ENCODE results near the gene DLX3.
A peak's percentile ranks its signal among the peaks of the same experiment; 100 is the strongest.

The DLX3 gene

DNA sequence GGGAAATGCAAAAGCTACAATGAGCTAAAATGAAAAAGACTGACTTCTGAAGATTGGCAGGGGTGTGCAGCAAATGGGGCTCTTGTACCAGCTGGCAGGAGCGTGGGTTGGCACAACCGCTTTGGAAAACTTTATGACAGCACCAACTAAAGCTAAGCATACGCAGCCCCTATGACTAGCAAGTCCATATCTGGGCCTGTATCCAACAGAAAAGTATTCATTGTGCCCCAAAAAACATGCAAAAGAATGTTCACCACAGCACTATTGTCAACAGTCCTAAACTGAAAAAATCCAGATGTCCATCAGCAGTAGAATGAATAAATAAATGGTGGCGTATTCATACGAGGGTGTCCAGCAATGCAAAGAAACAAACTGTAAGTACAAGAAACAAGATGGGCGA lies 38.3 kb upstream of the DLX3 start:
- DNase-seq, result no peak
- TF ChIP-seq, protein P1, sequence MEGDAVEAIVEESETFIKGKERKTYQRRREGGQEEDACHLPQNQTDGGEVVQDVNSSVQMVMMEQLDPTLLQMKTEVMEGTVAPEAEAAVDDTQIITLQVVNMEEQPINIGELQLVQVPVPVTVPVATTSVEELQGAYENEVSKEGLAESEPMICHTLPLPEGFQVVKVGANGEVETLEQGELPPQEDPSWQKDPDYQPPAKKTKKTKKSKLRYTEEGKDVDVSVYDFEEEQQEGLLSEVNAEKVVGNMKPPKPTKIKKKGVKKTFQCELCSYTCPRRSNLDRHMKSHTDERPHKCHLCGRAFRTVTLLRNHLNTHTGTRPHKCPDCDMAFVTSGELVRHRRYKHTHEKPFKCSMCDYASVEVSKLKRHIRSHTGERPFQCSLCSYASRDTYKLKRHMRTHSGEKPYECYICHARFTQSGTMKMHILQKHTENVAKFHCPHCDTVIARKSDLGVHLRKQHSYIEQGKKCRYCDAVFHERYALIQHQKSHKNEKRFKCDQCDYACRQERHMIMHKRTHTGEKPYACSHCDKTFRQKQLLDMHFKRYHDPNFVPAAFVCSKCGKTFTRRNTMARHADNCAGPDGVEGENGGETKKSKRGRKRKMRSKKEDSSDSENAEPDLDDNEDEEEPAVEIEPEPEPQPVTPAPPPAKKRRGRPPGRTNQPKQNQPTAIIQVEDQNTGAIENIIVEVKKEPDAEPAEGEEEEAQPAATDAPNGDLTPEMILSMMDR (IDR thresholded peaks at IDR 0.05), result no peak
- Mint-ChIP-seq H3K27ac (no peak overlapping the region), H3K4me1 (peaks cover 46% of the 10 kb centered on the region), H3K27me3 (ENCODE audit: low read depth, poor library complexity) (peaks cover 4% of the 10 kb centered on the region), H3K9me3 (no peaks in the 10 kb centered on the region), H3K4me3 (no peak overlapping the region), H3K36me3 (ENCODE audit: low read depth) (no peaks in the 10 kb centered on the region)

DNA sequence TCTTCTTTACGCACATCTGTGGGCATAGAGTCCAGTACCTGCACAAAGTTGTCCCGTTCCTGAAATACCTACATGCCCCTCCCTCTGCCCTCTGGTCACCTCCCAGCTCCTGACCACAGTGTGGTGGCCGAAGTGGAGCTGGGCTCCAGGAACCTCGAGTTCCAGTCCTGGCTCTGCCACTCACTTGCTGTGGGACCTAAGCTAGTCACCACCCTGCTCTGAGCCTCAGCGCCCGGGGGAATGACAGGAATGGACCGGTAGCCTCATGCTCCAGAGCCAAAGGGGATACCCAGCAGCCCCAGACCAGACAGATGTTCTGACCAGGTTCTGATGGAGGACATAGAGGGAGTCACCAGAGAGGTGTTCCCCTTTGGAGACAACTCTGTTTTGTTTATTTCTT lies 34.2 kb upstream of the DLX3 start:
- no peak overlapping the region for H3K27ac Mint-ChIP-seq
- TF ChIP-seq, protein P1 (IDR thresholded peaks at IDR 0.05), result no peak
- H3K4me3 Mint-ChIP-seq, result no peak overlapping the region
- H3K27me3 Mint-ChIP-seq (ENCODE audit: low read depth, poor library complexity), result peaks cover 8% of the 10 kb centered on the region
- H3K4me1 Mint-ChIP-seq, result peaks cover 28% of the 10 kb centered on the region
- no peaks in the 10 kb centered on the region for H3K9me3 Mint-ChIP-seq
- DNase-seq, result no peak
- no peaks in the 10 kb centered on the region for H3K36me3 Mint-ChIP-seq (ENCODE audit: low read depth)

DNA sequence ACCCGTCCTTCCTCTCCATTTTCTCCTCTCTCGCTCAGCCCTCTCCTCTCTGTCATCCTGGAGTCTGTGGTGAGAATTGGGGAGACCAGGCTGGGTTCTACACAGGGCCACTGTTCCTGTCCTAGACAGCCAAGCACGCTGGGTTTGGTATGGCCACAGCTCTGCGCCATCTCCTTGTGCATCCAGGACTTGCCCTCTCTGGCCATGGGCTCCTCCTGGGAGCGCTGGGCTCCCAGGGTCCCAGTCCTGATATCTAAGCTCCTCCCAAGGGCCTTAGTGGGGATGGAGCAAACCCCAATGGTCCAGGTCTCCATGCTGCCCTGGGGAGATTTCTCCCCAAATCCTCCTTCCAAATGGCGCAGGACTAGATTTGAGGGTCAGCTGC lies 33.7 kb upstream of the DLX3 start:
- Mint-ChIP-seq H3K9me3 (no peaks in the 10 kb centered on the region), H3K4me3 (peak overlapping the region; percentile 2), H3K27me3 (ENCODE audit: low read depth, poor library complexity) (peaks cover 8% of the 10 kb centered on the region), H3K4me1 (peaks cover 25% of the 10 kb centered on the region), H3K36me3 (ENCODE audit: low read depth) (no peaks in the 10 kb centered on the region), H3K27ac (no peak overlapping the region)
- no peak for DNase-seq
- TF ChIP-seq, protein P1 (IDR thresholded peaks at IDR 0.05), result no peak

DNA sequence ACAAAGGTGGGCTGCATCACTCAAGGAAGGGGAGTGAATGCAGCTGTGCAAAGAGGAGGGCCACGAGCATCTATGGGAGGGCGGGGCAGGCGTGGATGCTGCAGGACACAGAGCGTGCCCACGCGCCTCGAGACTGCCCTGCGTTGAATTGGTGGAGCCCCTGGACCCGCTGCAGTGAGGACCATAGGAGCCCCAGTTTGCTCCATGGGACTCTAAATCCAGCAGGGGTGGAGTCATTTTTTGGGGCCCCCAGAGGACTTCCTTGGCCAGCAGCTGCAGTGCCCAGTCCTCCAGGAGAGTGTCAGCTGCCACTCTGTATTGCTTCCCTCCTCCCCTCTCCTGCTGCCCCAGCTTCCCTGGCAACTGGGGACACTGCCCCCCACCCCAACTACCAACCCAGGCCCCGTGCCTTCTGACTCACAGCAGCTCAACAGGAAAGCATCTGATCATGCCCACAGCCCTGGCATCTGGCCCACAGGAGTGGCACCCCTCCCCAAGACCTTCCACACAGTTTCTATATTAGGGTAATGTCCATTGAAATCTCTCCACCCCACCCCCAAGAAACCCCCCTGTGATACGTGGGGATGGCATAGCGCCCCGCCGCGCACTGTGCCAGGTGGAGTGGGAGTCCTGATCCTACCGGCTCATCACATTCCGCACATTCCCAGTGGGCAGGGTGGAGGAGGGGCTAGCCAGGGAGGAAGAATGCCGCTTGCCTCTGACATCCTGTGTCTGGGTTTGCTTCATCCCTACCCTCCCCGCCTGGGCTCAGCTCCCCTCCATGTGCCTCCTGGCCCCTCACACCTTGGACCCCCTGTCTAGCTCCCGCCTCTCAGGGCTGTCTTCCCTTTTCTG lies 33.1 kb upstream of the DLX3 start:
- peaks cover 25% of the 10 kb centered on the region for H3K4me1 Mint-ChIP-seq
- no peaks in the 10 kb centered on the region for H3K36me3 Mint-ChIP-seq (ENCODE audit: low read depth)
- no peak overlapping the region for H3K27ac Mint-ChIP-seq
- H3K9me3 Mint-ChIP-seq, result no peaks in the 10 kb centered on the region
- DNase-seq, result peak; percentile 64
- peak overlapping the region; percentile 18 for H3K4me3 Mint-ChIP-seq
- TF ChIP-seq, protein P1 (IDR thresholded peaks at IDR 0.05), result no peak
- peaks cover 8% of the 10 kb centered on the region for H3K27me3 Mint-ChIP-seq (ENCODE audit: low read depth, poor library complexity)

DNA sequence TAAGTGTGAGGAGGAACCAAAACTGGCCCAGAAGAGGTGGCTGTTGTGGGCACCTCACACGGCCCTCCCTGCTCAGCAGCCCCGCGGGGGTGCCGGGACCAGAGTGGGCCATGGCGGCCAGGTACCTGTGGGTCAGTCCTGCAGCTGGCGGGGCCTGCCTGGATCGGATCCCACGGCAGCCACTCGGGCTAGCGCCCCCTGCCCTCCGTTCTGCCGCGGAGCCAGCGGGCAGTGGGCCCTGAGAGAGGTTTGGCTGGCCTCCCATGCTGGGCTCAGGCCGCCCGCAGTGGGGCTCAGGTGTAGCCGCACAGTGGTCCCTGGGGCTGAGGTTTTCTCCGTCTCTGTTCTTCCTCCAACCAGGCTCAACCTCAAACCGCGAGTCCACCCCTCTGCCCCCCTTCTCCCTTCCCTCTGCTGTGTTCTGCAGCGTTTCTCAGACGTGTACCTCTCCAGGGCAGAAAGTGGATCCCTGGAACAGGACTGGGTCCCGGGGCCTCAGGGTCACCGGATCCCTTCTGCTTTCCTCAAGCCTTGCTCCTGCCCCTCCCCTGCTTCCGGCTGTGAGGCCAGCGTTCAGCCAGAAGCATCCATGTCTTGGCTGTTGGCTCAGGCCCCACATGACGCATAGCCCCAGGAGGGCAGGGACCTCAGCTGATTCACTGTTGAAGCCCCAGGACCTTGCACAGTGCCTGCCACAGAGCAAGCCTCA lies 32.3 kb upstream of the DLX3 start:
- Mint-ChIP-seq H3K27ac (no peak overlapping the region), H3K4me3 (no peak overlapping the region), H3K27me3 (ENCODE audit: low read depth, poor library complexity) (peaks cover 11% of the 10 kb centered on the region), H3K36me3 (ENCODE audit: low read depth) (no peaks in the 10 kb centered on the region), H3K9me3 (no peaks in the 10 kb centered on the region), H3K4me1 (peaks cover 25% of the 10 kb centered on the region)
- TF ChIP-seq, protein P1 (IDR thresholded peaks at IDR 0.05), result peak; percentile 39
- DNase-seq, result peak; percentile 22
